ENCODE results near the gene FBXO34.

DNA sequence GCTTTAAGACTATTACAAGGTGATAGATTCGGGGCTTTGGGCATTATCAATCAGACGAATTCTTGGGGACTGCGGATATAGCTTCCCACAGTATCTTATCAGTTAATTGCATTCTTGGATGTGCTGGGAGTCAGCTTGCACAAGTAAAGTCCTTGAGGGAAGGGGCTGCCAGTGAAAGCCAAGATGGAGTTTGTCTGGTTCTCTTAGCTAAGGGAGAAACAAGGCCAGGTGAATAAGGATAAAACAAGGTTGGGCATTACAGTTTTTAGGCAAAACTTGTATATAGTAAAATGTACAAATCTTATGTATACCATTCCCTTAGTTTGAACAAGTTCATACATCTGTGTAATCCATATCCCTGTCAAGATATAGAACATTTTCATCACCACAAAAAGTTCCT lies 5.5 kb downstream of the FBXO34 start:
- TF ChIP-seq, protein P1, sequence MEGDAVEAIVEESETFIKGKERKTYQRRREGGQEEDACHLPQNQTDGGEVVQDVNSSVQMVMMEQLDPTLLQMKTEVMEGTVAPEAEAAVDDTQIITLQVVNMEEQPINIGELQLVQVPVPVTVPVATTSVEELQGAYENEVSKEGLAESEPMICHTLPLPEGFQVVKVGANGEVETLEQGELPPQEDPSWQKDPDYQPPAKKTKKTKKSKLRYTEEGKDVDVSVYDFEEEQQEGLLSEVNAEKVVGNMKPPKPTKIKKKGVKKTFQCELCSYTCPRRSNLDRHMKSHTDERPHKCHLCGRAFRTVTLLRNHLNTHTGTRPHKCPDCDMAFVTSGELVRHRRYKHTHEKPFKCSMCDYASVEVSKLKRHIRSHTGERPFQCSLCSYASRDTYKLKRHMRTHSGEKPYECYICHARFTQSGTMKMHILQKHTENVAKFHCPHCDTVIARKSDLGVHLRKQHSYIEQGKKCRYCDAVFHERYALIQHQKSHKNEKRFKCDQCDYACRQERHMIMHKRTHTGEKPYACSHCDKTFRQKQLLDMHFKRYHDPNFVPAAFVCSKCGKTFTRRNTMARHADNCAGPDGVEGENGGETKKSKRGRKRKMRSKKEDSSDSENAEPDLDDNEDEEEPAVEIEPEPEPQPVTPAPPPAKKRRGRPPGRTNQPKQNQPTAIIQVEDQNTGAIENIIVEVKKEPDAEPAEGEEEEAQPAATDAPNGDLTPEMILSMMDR (IDR thresholded peaks at IDR 0.05 in 2 of 3, conservative IDR thresholded peaks at IDR 0.05 in 1 of 3; ENCODE audit: control insufficient read depth in 2 of 3, extremely low read depth in 1 of 3, insufficient read depth in 1 of 3, low read depth in 3 of 3, low read length in 3 of 3) = no peak
- TF ChIP-seq EP300 (IDR thresholded peaks at IDR 0.05; ENCODE audit: borderline replicate concordance in 1 of 2, control insufficient read depth in 1 of 2, low read depth in 2 of 2, low read length in 2 of 2) (no peak), ZNF274 (IDR thresholded peaks at IDR 0.05; ENCODE audit: insufficient read depth, insufficient read length) (no peak)

All from GM12878 (cell line).